HG03378 (cell line): Measurements from ENCODE around the gene IMPA2.
"Not testable (repeated sequence)": the region's sequence is repeated elsewhere in the genome, so short reads cannot be mapped to it uniquely, and the experiment has no call there.

ENCODE experiments used
- ATAC-seq: cut with Tn5 transposase; IDR thresholded peaks from one replicate; pipeline ENCODE4 v1.9.1; 2021; ENCODE audit warnings: mild to moderate bottlenecking, moderate library complexity; ENCODE audit not compliant: unreplicated experiment

IMPA2 gene

GRCh38 chr18:11960743-11961380, 20.4 kb upstream of the IMPA2 start:
- no peak for ATAC-seq

GRCh38 chr18:11962597-11962996, 18.7 kb upstream of the IMPA2 start:
- no peak for ATAC-seq

- no peak for ATAC-seq
Observed at GRCh38 chr18:11963991-11964484, 17.3 kb upstream of the IMPA2 start.

GRCh38 chr18:11969904-11970835, 11.1 kb upstream of the IMPA2 start:
- no peak for ATAC-seq

- not testable (repeated sequence) for ATAC-seq
Observed at GRCh38 chr18:11970836-11971226, 10.5 kb upstream of the IMPA2 start.

- no peak for ATAC-seq
Observed at GRCh38 chr18:11972371-11973174, 8.7 kb upstream of the IMPA2 start.

- ATAC-seq, result no peak
Observed at GRCh38 chr18:11974741-11975325, 6.5 kb upstream of the IMPA2 start.

GRCh38 chr18:11975723-11976122, 5.6 kb upstream of the IMPA2 start:
- no peak for ATAC-seq

GRCh38 chr18:11976315-11977152, 4.8 kb upstream of the IMPA2 start:
- ATAC-seq, result no peak

- no peak for ATAC-seq
Observed at GRCh38 chr18:11977153-11977466, 4.2 kb upstream of the IMPA2 start.

GRCh38 chr18:11978956-11979355, 2.4 kb upstream of the IMPA2 start:
- no peak for ATAC-seq

GRCh38 chr18:11980163-11980493, 1.2 kb upstream of the IMPA2 start:
- no peak for ATAC-seq

GRCh38 chr18:11980494-11981191, 664 bp upstream of the IMPA2 start:
- ATAC-seq, result peak; percentile 89

GRCh38 chr18:11981543-11982366, 448 bp downstream of the IMPA2 start:
- ATAC-seq, result peak; percentile 6

GRCh38 chr18:11982981-11983380, 1.7 kb downstream of the IMPA2 start:
- ATAC-seq, result no peak

- ATAC-seq, result no peak
Observed at GRCh38 chr18:11983592-11983991, 2.3 kb downstream of the IMPA2 start.

- ATAC-seq, result no peak
Observed at GRCh38 chr18:11984091-11984490, 2.8 kb downstream of the IMPA2 start.

GRCh38 chr18:11985586-11985985, 4.3 kb downstream of the IMPA2 start:
- ATAC-seq, result no peak

GRCh38 chr18:11986061-11986460, 4.8 kb downstream of the IMPA2 start:
- ATAC-seq, result no peak
